GM18951 (cell line): ENCODE data around the gene DIAPH2.
"Not testable (repeated sequence)": the region's sequence is repeated elsewhere in the genome, so short reads cannot be mapped to it uniquely, and the experiment has no call there.

ENCODE experiments used
- POLR2A ChIP-seq: IDR thresholded peaks from 4 replicates; pipeline ENCODE4 v1.6.1; 2011; ENCODE audit warnings: mild to moderate bottlenecking; ENCODE audit not compliant: insufficient read length, insufficient read depth; ENCODE audit errors: extremely low read depth
- in situ Hi-C: fragments of 300-500 bp; cut with MboI; formaldehyde crosslinking; loops from one replicate; pipeline ENCODE4 v1.12.0; 2022; ENCODE audit warnings: low sequenced_read_pairs, mixed read lengths, inconsistent platforms; ENCODE audit not compliant: unreplicated experiment

Gene DIAPH2

GRCh38 chrX:96820935-96821334 is 136.3 kb downstream of the DIAPH2 start:
- in situ Hi-C loops = no loop called here
- no peak for TF ChIP-seq POLR2A

GRCh38 chrX:96824166-96824565 is 139.5 kb downstream of the DIAPH2 start:
- no peak for TF ChIP-seq POLR2A
- in situ Hi-C loops = no loop called here

- no peak for TF ChIP-seq POLR2A
- in situ Hi-C loops = no loop called here
Observed at GRCh38 chrX:96833333-96833732, 148.7 kb downstream of the DIAPH2 start.

GRCh38 chrX:96834137-96834536 is 149.5 kb downstream of the DIAPH2 start:
- in situ Hi-C loops = no loop called here
- TF ChIP-seq POLR2A = no peak

GRCh38 chrX:96835660-96836289 is 151.1 kb downstream of the DIAPH2 start:
- no peak for TF ChIP-seq POLR2A
- in situ Hi-C loops = no loop called here

- no peak for TF ChIP-seq POLR2A
- in situ Hi-C loops = no loop called here
Observed at GRCh38 chrX:96837808-96838207, 153.2 kb downstream of the DIAPH2 start.

GRCh38 chrX:96838537-96838936 is 153.9 kb downstream of the DIAPH2 start:
- in situ Hi-C loops = no loop called here
- TF ChIP-seq POLR2A = no peak

GRCh38 chrX:96841325-96841724 is 156.7 kb downstream of the DIAPH2 start:
- in situ Hi-C loops = no loop called here
- no peak for TF ChIP-seq POLR2A

- in situ Hi-C loops = not testable (repeated sequence)
Observed at GRCh38 chrX:96841866-96842265, 157.2 kb downstream of the DIAPH2 start.

GRCh38 chrX:96843566-96843965 is 158.9 kb downstream of the DIAPH2 start:
- TF ChIP-seq POLR2A = no peak
- in situ Hi-C loops = no loop called here

GRCh38 chrX:96846841-96847240 is 162.2 kb downstream of the DIAPH2 start:
- in situ Hi-C loops = no loop called here
- no peak for TF ChIP-seq POLR2A

- in situ Hi-C loops = not testable (repeated sequence)
Observed at GRCh38 chrX:96859422-96859821, 174.8 kb downstream of the DIAPH2 start.

GRCh38 chrX:96861218-96861617 is 176.6 kb downstream of the DIAPH2 start:
- in situ Hi-C loops = no loop called here
- TF ChIP-seq POLR2A = no peak

- in situ Hi-C loops = no loop called here
- TF ChIP-seq POLR2A = no peak
Observed at GRCh38 chrX:96861661-96862060, 177.0 kb downstream of the DIAPH2 start.

GRCh38 chrX:96883608-96884007 is 199.0 kb downstream of the DIAPH2 start, which contains the start of gene RPA4:
Gene RPA4, plus strand, starts transcription at chrX:96883908. Its CDS starts 403 bp downstream, at chrX:96884311.
- in situ Hi-C loops = no loop called here
- TF ChIP-seq POLR2A = no peak
